Measurements from ENCODE around the gene KIF1A. TPM values are rescaled to one million over a fixed set of nuclear protein-coding genes. Genes with fewer than 3 reads are reported as not detected.

The KIF1A gene
- polyA plus RNA-seq, 1 donor (not counting 4 experiments of a cell fraction or from before 2014, with no cell fraction given): not detected

GRCh38 chr2:240762249-240762648 is 57.8 kb downstream of the KIF1A start:
- H3K9me3 ChIP-seq (ENCODE audit: control insufficient read depth, low read depth, low read length): no peaks in the 10 kb centered on the region
- H3K27me3 ChIP-seq (ENCODE audit: control insufficient read depth, extremely low read depth, insufficient read depth, low read length): no peaks in the 10 kb centered on the region
- H3K4me1 ChIP-seq (ENCODE audit: control insufficient read depth, extremely low read depth, insufficient read depth, low read length): no peaks in the 10 kb centered on the region
- no peak for DNase-seq (ENCODE audit: low read depth, low spot score)
- no peak overlapping the region for H3K4me3 ChIP-seq (ENCODE audit: control insufficient read depth in 2 of 3, extremely low read depth in 1 of 3, insufficient read depth in 2 of 3, low read depth in 1 of 3, low read length in 3 of 3)
- dilution Hi-C loops (cut with MboI; ENCODE audit: extremely low pct_ligation_motif_present, low sequenced_read_pairs): no loop called here
- no peak overlapping the region for H3K27ac ChIP-seq (ENCODE audit: control insufficient read depth, insufficient read depth, low read length)
- H3K79me2 ChIP-seq (ENCODE audit: control insufficient read depth, insufficient read depth, low read length): no peaks in the 10 kb centered on the region
- no peak overlapping the region for H3K4me2 ChIP-seq (ENCODE audit: control insufficient read depth, extremely low read depth, insufficient read depth, low read depth, low read length)
- no peak overlapping the region for H3K9ac ChIP-seq (ENCODE audit: control insufficient read depth, extremely low read depth, insufficient read depth, low read length)
- H3K36me3 ChIP-seq (ENCODE audit: control insufficient read depth in 2 of 2, extremely low read depth in 1 of 2, insufficient read depth in 2 of 2, low read length in 2 of 2): no peaks in the 10 kb centered on the region
- no peak overlapping the region for H2AFZ ChIP-seq (ENCODE audit: control insufficient read depth, low read length)
- no peak for FAIRE-seq
- TF ChIP-seq EZH2 (IDR thresholded peaks at IDR 0.05; ENCODE audit: low read length) (no peak), CTCF (optimal IDR thresholded peaks at IDR 0.05 in 1 of 3, IDR thresholded peaks at IDR 0.05 in 1 of 3, conservative IDR thresholded peaks at IDR 0.05 in 1 of 3; ENCODE audit: extremely low read depth in 1 of 3, insufficient read depth in 2 of 3, low read length in 3 of 3) (no peak)
- H4K20me1 ChIP-seq (ENCODE audit: control insufficient read depth, extremely low read depth, insufficient read depth, low read length): no peaks in the 10 kb centered on the region
- H3K9me1 ChIP-seq (ENCODE audit: control insufficient read depth, extremely low read depth, insufficient read depth, low read length): no peaks in the 10 kb centered on the region

DNA sequence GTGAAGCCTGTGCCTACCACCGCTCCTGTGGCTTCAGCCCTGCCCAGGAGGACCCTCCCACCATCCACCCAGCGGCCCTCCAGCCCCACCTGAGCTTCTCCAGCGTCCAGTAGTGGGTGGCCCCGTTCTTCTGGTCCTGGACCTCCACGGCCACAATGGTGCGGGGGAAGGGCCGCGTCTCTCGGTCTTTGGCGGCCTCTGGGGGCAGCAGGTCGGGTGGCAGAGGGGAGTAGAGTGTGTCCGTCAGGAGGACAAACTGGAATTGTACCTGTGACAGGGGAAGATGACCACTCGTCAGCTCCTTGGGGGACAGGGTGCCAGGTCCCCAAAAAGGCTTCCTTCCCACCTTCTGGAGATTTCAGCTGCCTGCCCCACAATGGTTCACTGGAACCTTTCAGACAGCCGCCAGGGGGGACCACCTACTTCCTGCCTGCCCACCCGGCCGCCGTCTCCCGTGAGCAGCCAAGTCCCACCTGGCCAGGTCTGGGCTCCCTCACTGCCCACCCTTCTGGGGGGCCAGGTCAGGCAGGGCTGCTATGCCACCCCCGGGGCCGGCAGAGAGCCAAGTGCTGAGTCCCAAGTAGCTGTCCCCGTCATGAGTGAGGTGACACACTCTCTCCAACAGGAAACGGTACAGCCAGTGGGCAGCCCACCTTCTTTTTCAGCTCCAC is 59.3 kb downstream of the KIF1A start:
- no peaks in the 10 kb centered on the region for H4K20me1 ChIP-seq (ENCODE audit: control insufficient read depth, extremely low read depth, insufficient read depth, low read length)
- no peak overlapping the region for H3K9ac ChIP-seq (ENCODE audit: control insufficient read depth, extremely low read depth, insufficient read depth, low read length)
- no peak for TF ChIP-seq CTCF (optimal IDR thresholded peaks at IDR 0.05 in 1 of 3, IDR thresholded peaks at IDR 0.05 in 1 of 3, conservative IDR thresholded peaks at IDR 0.05 in 1 of 3; ENCODE audit: extremely low read depth in 1 of 3, insufficient read depth in 2 of 3, low read length in 3 of 3)
- TF ChIP-seq EZH2 (IDR thresholded peaks at IDR 0.05; ENCODE audit: low read length): no peak
- H3K27me3 ChIP-seq (ENCODE audit: control insufficient read depth, extremely low read depth, insufficient read depth, low read length): no peaks in the 10 kb centered on the region
- DNase-seq (ENCODE audit: low read depth, low spot score) (no peak), FAIRE-seq (no peak)
- H3K9me3 ChIP-seq (ENCODE audit: control insufficient read depth, low read depth, low read length): no peaks in the 10 kb centered on the region
- dilution Hi-C loops (cut with MboI; ENCODE audit: extremely low pct_ligation_motif_present, low sequenced_read_pairs): no loop called here
- H3K79me2 ChIP-seq (ENCODE audit: control insufficient read depth, insufficient read depth, low read length): no peaks in the 10 kb centered on the region
- no peaks in the 10 kb centered on the region for H3K9me1 ChIP-seq (ENCODE audit: control insufficient read depth, extremely low read depth, insufficient read depth, low read length)
- no peaks in the 10 kb centered on the region for H3K4me1 ChIP-seq (ENCODE audit: control insufficient read depth, extremely low read depth, insufficient read depth, low read length)
- no peak overlapping the region for H2AFZ ChIP-seq (ENCODE audit: control insufficient read depth, low read length)
- H3K36me3 ChIP-seq (ENCODE audit: control insufficient read depth in 2 of 2, extremely low read depth in 1 of 2, insufficient read depth in 2 of 2, low read length in 2 of 2): no peaks in the 10 kb centered on the region
- H3K4me2 ChIP-seq (ENCODE audit: control insufficient read depth, extremely low read depth, insufficient read depth, low read depth, low read length): no peak overlapping the region
- H3K4me3 ChIP-seq (ENCODE audit: control insufficient read depth in 2 of 3, extremely low read depth in 1 of 3, insufficient read depth in 2 of 3, low read depth in 1 of 3, low read length in 3 of 3): no peak overlapping the region
- no peak overlapping the region for H3K27ac ChIP-seq (ENCODE audit: control insufficient read depth, insufficient read depth, low read length)
